Measurements from ENCODE around the gene CREM.

CREM gene

DNA sequence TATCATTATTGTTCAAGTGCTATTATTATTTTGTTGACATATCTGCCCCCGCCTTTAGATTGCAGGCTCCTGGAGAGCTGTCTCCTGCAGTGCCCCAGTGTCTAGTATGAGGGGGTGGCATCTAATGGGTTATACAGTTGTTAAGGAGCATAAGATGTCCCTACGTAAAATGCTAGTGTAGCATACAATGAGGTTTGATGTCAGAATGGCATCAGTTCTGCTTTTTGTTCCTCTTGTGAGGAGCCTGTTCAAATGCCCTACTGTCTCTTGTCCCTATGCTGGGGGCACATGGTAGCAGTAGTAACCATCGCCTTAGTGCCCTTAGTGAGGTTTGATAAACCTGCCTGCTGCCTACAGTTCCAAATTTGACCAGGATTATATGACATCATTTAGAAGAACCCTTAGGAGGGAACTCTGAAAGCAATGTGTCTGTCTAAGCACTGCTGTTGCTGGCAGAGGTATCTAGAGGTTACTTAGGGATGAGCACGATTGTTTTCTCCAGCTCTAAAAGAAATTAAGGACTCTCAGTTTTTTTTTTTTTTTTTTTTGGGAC is 9.7 kb downstream of the CREM start:
- DNase-seq (ENCODE audit: low spot score): no peak

DNA sequence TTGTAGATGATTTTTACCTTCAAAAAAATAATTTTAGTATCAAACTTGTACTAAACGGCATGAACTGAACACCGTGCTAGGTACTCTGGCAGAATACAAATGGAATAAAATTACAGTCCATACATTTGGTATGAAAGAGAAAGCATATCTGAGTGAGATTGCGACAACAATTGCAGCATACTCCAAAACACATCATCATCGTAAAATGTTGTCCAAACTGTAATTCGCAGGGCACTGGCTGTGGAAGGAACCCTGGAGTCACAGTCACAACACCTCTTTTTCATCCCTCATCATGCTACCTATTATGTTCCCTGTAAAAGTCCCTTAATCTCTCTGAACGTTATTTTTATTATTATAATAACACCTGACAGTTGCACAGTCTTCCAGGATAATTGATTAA is 13.5 kb downstream of the CREM start:
- DNase-seq (ENCODE audit: low spot score): no peak

DNA sequence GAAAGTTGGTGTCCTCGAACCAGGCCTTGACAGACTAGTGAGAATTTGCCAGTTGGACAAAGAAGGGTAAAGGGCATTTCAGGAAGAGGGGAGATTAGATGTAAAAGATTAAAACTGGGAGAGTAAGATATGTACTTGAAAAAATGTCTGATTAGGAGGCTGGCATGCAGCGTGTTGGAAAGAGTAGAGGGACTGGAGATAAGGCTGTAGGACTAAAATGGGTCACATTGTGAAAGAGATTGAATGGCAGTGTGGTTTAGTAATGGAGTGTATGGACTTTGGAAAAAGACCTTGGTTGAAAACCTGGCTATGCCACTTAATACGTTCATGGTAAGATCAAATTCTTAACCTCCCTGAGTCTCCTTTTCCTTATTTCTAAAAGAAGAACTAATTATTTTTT is 14.1 kb downstream of the CREM start:
- DNase-seq (ENCODE audit: low spot score): no peak

DNA sequence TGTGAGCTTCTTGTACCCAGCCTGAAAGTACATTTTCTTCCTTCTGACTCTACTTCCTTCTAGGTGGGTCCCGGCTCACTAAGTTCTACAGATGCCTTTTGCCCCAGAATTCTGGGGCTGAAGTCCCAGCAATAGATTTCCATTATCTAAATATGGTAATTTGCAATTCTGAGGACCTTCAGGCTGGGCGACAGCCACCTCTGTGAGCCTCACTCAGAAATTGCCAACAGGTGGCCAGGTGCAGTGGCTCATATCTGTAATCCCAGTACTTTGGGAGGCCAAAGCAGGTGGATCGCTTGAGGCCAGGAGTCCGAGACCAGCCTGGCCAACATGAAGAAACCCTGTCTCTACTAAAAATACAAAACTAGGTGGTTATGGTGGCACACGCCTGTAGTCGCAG is 23.7 kb downstream of the CREM start:
- no peak for DNase-seq (ENCODE audit: low spot score)

DNA sequence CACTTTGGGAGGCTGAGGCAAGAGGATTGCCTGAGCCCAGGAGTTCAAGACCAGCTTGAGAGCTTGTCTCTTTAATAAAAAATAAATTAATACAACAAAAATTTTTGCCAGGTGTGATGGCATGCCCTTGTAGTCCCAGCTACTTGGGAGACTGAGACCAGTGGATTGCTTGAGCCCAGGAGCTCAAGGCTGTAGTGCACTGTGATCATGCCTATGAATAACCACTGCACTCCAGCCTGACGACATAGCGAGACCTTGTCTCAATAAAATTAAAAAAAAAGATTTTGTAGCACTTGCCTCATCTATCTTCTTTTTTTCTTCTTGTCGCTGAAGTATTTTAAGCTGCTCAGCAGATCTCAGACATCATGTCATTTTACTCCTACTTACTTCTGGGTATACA is 26.3 kb downstream of the CREM start:
- no peak for DNase-seq (ENCODE audit: low spot score)

DNA sequence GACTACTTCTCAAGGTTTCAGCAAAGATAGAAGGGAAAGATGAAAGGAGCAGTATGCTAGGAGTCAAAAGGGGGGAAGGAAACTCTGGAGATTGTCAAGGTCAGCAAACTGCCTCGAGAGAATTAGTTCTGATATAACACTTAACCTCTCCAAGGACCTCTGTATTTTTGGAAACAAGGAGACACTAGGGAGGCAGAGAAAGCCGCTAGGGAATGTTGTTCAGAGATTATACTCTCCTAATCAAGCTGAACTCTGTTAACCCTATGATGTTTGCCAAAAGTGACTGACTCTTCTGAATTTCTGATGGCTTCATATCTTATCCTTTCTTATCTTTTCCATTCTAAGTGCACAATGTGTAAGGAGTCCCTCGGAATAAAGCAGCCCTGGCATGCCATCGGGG is 27.1 kb downstream of the CREM start:
- DNase-seq (ENCODE audit: low spot score): no peak

DNA sequence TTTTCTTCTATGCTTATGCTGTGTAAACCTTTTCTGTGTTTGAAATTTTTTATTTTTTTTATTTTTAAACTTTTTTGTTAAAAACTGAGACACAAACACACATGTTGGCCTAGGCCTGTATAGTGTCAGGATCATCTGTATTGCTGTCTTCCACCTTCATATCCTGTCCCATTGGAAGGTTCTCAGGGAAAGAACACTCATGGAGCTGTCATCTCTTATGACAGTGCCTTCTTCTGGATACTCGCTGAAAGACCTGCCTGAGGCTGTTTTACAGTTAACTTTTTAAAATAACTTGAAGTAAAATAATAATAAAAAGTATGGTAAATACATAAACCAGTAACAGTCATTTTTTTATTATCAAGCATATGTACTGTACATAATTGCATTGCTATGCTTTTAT is 34.1 kb downstream of the CREM start:
- no peak for DNase-seq (ENCODE audit: low spot score)

DNA sequence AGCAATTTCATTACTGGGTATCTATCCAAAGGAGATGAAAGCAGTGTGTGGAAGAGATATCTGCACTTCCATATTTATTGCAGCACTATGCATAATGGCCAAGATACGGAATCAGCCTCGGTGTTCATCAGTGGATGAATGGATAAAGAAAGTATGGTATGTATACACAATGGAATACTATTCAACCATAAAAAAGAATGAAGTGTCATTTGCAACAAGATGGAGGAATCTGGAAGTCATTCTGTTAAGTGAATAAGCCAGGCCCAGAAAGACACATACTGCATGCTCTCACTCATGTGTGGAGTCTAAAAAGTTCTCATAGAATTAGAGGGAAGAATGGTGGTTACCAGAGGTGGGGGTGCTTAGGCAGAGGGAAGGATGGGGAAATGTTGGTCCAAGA is 35.3 kb downstream of the CREM start:
- no peak for DNase-seq (ENCODE audit: low spot score)

DNA sequence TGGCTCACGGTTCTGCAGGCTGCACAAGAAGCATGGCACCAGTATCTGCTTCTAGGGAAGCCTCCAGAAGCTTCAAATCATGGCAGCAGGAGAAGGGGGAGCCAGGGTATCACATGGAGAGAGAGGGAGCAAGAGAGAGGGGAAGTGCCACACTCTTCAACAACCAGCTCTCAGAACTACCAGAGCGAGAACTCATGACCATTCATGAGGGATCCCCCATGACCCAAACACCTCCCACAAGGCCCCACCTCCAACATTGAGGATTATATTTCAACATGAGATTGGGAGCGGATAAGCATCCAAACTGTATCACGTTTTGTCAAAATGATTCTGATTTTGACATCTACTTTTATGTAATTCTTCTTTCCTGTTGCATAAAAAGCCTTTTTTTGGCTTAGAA is 38.5 kb downstream of the CREM start:
- DNase-seq (ENCODE audit: low spot score): no peak

DNA sequence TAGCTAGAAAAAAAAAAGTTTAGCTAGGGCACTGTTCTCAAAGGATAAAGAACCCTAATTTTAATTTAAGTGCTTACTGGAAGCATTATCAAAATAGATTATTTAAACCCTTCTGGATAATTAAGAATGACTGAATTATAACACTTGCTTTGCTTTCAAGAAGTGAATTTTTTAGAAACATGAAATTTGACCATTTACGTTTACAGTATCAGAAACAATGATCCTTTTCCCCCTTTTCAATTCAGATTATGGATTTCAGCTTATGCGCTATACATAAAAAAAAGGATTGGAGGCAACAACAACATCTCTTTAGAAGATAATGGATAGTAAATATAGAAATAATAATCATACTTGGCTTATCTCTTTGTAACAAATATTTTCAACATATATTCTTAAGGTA is 39.2 kb downstream of the CREM start:
- DNase-seq (ENCODE audit: low spot score): no peak

DNA sequence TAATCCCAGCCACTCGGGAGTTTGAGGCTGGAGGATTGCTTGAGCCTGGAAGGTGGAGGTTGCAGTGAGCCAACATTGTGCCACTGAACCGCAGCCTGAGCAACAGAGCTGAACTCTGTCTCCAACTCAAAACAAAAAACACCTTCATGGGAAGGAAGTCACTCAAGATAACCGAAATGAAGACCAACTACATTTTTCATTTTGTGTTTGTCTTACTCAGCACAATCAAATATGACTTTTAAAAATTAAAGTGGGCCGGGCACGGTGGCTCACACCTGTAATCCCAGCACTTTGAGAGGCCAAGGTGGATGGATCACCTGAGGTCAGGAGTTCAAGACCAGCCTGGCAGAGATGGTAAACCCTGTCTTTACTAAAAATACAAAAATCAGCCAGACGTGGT is 40.0 kb downstream of the CREM start:
- DNase-seq (ENCODE audit: low spot score): no peak

DNA sequence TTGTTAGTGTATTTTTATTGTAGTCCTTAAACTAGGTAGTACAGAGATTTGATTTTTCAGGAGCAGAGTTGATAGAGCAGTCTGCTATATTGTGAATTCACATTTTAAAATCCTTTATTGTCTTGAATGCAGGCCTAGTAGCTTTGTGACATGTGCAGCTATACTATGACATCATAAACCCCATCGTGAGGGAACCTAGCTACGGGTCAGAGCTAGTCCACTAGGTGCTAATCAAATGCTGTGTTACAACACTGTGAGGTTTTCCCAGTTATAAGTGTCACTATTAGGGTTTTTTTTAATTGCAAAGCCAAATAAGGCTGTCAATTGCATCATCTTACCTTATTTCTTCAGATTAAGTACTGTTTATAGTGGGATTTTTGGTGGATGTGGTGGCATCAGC is 40.7 kb downstream of the CREM start:
- DNase-seq (ENCODE audit: low spot score): no peak

DNA sequence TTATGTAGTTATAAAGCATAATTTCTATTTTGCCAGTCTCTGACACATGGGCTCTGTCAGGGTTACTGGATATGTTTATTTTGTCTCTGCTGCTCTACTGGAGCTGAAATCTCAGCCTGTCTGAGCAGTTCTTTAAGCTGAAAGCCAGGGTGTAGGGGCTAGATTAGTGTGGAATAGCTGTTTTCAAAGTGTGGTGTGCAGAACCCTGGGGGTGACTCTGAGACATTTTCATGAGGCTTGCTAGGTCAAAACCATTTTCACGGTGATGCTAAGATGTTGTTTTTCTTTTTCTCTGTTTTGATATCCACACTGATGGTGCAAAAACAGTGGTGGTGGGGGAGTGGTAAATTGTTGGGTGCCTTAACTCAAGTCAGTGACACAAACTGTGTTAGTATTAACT is 45.5 kb downstream of the CREM start:
- no peak for DNase-seq (ENCODE audit: low spot score)

DNA sequence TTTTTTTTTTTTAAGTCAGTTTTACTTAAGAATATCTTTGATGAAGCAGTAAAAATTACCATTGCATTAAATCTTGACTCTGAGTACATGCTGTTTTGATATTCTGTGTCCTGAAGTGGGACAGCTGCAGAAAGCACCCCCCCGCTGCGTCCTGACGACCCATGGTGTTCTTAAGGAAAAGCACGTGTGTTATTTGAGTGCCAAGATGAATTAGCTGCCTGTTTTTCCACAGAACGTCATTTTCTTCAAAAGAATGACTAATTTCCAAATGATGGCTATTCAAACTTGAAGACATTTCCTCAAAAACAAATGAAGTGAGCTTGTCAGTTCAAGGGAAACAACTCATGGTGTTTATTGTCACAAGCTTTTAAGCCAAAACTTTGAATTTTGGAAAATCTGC is 45.9 kb downstream of the CREM start:
- DNase-seq (ENCODE audit: low spot score): no peak

DNA sequence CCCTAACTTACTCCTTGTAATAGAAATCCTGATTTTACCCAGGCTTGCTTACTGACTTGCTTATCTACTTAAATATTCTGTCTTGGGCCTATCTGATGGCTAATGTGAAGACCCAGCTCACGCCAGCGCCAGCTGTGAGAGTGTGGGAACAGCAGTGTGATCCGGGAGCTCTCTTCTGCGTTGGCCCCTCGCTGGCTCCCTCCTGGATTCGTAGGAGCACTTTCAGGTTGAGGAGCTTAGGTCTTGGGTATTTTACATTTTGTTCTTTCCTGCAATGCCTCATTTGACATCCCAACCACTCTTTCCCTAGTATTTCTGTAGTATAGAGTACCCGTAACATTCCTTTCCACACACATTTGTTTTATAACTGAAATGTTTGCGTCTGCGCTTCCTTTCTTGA is 51.7 kb downstream of the CREM start:
- no peak for DNase-seq (ENCODE audit: low spot score)

DNA sequence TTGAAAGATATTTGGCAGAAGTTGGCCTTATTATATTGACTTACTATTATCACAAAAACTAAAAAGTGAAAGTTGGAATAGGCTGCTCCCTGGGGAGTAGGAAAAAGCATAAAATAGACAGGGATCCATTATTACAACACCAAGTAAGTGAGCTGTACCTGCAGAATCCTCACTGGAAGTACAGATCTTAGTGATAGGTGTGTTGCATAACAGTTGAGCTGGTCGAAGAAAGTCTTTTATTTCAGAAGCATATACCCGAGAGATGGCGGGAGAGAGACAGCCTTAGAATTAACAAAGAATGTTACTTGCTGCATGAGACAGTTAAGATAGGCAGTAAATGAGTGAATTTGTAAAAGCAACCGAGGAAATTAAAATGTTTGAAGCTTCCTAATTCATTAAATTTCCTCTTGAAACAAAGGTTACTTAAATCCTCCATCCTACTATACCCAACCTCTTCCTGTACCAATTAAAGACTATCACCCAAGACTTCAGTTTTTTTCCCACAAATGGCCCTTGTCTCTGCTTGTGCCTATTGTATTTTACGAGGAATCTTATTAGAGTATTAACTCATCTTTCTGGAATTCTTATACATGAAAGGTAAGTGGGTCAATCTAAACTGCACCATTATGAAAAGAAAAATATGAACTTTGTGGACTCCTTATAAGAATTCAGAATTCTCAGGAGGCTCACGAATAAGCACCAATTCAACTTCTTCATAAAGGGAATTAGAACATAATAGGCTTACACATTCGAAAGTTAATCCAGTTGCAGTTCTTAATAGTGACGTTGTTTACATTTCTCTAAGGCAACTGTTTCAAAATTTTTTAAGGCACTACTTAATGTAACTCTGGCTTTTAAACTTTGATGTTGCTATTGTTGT is 56.2 kb downstream of the CREM start:
- DNase-seq (ENCODE audit: low spot score): no peak

DNA sequence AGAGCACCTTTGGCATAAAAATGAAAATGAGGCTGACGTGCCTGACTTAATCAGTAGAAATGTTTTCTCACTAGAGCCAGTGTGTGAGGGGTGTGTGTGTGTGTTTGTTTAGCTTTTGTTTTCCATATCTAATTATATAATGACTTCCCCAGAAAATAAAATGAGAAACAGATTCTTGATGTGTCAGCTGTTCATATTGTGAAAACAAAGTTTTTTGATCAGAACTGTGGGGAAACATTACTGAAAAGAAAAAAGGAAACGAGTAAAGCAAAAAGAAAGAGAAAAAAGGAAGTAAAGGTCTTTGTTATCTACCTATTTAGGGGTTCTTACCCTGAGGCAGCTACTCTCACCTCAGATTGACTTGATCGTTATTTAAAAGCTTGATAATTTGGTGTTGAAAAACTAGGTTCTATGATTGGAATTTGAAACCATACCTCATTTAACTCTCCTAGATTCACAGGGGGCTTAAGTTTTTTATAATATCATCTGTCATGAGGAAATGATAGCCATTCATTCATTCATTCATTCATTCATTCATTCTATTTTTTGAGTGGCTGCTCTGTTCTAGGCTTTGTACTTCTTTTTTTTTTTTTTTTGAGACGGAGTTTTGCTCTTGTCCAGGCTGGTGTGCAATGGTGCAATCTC is 58.0 kb downstream of the CREM start:
- DNase-seq (ENCODE audit: low spot score): no peak

DNA sequence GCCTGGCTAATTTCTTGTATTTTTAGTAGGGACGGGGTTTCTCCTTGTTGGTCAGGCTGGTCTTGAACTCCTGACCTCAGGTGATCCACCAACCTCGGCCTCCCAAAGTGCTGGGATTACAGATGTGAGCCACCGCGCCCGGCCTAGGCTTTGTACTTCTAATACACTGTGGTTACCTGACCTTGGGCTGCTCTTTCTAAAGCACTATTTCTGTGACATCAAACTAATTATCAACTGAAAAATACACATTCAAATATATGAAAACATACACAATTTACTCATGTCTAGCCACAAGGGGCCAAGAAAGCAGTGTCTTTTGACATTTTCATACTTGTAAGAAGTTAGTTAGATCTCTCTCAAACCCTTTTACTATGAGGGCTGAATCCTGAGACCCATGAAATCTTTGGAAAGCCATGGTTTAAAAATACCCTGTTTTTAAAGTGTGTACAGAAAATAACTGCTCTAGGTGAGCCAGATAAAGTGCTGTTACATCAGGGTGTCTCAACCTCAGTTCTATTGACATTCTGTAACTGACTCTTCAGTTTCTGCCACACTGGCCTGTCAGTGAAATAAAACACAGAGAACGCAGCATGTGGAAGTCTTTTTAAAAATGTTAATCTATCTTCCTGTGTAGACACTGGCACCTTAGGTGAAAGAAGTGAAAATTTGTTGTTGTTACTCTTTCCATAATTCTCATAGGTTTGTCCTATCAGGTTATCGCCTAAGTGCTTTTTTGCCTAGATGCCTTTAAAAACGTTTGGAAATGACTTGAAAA is 58.8 kb downstream of the CREM start:
- DNase-seq (ENCODE audit: low spot score): no peak

DNA sequence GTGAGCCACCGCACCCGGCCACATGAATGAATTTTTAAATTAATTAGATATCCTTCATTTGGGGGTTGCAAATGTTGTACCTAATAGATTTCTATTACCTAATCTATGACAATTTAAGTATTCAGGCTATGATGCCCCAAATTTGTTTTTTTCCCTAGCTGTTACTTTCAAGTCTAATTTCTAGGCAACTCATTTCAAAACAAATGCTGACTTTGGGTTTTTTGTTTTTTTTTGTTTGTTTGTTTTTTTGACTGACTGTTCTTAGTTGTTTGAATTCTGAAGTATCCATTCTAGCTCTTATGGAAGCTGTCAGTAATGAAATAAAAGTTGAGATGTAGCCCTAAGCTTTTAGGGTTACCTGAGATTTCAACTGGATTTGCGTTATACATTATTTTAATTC is 62.3 kb downstream of the CREM start:
- no peak for DNase-seq (ENCODE audit: low spot score)

DNA sequence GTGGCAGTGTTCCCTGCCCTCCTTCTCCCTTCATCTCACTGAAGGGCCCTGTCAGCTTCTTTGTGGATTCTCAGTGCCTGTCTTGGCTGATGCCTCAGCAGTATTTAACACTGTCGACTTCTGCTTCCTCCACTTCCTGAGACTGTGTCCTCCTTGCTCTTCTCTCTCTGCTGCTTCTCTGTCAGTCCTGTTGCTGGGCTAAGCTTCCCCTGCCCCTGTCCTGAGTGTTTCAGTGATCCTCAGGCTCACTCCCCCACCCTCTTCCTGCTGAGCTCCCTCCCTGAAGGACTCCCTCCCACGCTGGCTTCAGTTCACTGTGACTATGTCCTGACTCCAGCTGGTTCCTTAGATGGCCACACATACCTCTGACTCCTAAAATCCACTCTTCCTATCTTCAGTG is 64.9 kb downstream of the CREM start:
- DNase-seq (ENCODE audit: low spot score): no peak

DNA sequence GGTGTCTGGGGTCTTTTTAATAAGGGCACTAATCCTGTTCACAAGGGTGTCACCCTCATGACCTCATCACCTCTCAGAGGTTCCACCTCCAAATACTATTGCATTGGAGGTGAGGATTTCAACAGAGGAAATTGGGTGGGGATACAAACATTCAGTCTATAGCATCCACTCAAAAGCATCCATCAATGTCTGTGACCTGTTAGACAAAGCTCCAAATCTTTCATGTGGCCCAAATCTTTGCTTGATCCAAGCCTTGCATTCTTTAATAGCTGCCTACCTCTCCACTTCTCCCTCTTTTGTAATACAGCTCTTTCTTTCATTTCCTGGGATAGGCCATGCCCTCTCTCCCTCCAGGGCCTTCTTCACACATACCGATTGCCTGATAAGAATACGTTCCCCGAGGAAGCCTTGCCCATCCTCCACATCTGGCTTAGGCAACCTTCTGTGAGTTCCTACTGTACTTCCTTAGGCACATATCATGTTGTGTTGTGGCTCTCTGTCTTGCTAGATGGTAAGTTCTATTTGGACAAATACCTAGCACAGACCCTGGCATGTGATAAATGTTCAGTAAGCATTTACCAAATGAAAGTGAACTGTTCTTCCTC is 66.1 kb downstream of the CREM start:
- DNase-seq (ENCODE audit: low spot score): no peak

DNA sequence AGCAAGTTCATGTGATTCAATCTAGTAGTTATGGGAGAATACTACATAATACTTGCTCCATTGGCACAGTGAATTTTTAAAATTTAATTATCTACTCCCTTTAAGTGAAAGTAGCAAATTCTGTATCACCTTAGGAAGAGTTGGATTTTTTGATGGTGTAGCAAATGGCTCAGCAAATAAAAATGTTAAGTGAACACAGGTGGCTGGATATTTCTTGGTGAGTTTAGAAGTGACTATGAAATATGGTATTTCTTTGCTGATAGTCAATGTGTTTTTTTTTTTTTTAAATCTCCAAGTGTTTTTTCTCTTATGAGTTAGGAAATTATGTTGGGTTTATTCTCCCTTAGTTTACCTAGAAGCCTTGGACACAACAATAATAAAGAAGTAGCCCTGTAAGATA is 67.8 kb downstream of the CREM start:
- no peak for DNase-seq (ENCODE audit: low spot score)
